Measurements from ENCODE around the gene TMEM273.

Gene TMEM273

DNA sequence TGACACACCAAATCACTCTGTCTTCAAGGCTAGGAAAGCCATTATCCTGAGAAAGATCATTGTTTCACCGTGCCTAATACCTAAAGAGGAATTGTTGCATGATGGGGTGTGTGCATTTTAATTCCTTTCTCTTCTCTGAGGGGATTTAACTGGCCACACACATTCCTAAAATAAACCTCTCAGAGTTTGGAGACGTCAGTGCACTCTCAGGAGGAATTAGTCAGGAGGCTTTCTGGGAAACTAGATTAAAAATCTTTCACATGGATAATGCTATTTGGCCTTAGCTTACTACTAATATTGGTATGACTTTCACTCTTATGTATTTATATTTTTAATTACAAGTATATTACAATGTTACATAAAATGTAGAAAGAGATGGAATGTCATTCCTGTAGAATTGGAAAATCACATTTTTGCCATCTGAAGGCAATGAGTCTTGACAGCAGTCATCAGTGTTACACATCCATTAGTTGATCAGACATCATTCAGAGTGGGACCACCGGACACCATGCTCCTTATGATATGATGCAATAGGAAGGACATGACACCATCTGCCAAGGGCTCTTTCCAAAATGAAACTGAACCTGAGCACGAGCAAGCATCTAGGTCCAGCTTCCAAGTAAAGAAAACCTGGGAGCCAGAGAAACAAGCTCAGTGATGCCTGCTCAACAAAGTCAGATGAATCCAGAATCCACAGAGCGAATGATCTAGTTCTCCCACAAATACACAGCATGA, 43.1 kb upstream of the TMEM273 start:
- TF ChIP-seq, protein P1, sequence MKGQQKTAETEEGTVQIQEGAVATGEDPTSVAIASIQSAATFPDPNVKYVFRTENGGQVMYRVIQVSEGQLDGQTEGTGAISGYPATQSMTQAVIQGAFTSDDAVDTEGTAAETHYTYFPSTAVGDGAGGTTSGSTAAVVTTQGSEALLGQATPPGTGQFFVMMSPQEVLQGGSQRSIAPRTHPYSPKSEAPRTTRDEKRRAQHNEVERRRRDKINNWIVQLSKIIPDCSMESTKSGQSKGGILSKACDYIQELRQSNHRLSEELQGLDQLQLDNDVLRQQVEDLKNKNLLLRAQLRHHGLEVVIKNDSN (IDR thresholded peaks at IDR 0.05): no peak
- TF ChIP-seq CEBPB (IDR thresholded peaks at IDR 0.05): no peak
- TF ChIP-seq YY1 (IDR thresholded peaks at IDR 0.05; ENCODE audit: low read depth): no peak
- TF ChIP-seq RAD21 (IDR thresholded peaks at IDR 0.05; ENCODE audit: low read depth): no peak
- TF ChIP-seq TCF12 (IDR thresholded peaks at IDR 0.05; ENCODE audit: low read depth): no peak
- TF ChIP-seq EGR1 (IDR thresholded peaks at IDR 0.05): no peak
- TF ChIP-seq TEAD4 (IDR thresholded peaks at IDR 0.05): no peak
- TF ChIP-seq CREB1 (IDR thresholded peaks at IDR 0.05; ENCODE audit: low read depth): no peak

DNA sequence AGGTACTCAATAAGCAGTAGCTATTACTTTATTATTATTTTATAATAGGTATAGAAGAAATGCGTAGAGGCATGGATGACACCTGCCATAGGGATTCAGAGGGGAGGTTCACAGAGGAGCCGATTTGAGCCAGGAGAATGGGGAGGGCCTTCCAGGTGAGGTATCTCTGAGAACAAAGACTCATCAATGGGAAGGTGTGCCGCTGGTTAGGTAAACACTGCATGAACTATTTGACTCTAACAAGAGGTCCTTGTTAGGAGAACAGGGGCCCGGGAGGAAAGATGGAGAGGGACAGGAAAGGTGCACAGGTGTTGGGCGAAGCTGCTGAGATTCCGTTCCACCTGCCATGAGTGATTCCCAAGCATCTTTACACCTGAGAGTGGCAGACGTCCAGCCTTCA, 41.8 kb upstream of the TMEM273 start:
- TF ChIP-seq, protein P2, sequence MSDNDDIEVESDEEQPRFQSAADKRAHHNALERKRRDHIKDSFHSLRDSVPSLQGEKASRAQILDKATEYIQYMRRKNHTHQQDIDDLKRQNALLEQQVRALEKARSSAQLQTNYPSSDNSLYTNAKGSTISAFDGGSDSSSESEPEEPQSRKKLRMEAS (IDR thresholded peaks at IDR 0.05): no peak
- TF ChIP-seq, protein P1 (IDR thresholded peaks at IDR 0.05): no peak
- TF ChIP-seq TEAD4 (IDR thresholded peaks at IDR 0.05) (no peak), TCF12 (IDR thresholded peaks at IDR 0.05; ENCODE audit: low read depth) (no peak), ZBTB7A (IDR thresholded peaks at IDR 0.05; ENCODE audit: low read depth) (no peak), YY1 (IDR thresholded peaks at IDR 0.05; ENCODE audit: low read depth) (no peak), NFIC (IDR thresholded peaks at IDR 0.05) (no peak), EP300 (IDR thresholded peaks at IDR 0.05; ENCODE audit: borderline replicate concordance) (no peak), RAD21 (IDR thresholded peaks at IDR 0.05; ENCODE audit: low read depth) (no peak)
- TF ChIP-seq, protein P3, sequence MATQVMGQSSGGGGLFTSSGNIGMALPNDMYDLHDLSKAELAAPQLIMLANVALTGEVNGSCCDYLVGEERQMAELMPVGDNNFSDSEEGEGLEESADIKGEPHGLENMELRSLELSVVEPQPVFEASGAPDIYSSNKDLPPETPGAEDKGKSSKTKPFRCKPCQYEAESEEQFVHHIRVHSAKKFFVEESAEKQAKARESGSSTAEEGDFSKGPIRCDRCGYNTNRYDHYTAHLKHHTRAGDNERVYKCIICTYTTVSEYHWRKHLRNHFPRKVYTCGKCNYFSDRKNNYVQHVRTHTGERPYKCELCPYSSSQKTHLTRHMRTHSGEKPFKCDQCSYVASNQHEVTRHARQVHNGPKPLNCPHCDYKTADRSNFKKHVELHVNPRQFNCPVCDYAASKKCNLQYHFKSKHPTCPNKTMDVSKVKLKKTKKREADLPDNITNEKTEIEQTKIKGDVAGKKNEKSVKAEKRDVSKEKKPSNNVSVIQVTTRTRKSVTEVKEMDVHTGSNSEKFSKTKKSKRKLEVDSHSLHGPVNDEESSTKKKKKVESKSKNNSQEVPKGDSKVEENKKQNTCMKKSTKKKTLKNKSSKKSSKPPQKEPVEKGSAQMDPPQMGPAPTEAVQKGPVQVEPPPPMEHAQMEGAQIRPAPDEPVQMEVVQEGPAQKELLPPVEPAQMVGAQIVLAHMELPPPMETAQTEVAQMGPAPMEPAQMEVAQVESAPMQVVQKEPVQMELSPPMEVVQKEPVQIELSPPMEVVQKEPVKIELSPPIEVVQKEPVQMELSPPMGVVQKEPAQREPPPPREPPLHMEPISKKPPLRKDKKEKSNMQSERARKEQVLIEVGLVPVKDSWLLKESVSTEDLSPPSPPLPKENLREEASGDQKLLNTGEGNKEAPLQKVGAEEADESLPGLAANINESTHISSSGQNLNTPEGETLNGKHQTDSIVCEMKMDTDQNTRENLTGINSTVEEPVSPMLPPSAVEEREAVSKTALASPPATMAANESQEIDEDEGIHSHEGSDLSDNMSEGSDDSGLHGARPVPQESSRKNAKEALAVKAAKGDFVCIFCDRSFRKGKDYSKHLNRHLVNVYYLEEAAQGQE (IDR thresholded peaks at IDR 0.05; ENCODE audit: low read depth): no peak

DNA sequence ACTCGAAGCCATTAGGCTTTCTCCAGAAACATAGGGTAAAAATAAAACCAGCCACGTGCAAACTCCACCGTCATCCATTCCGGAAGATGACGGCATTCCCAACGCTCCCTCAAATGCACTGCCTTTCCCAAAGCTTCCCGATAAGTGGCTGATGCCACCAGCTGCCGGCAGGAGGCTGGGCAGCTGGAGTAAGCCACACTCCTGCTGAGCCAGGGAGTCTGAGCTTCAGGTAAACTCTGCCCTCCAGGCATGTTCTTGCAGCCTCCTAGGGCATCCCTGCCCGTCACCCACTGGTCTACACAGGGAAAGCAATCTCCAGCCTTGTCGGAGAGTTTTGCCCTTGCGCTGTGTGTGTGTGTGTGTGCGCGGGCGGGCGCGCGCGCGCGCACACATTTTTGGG, 40.5 kb upstream of the TMEM273 start:
- TF ChIP-seq RAD21 (IDR thresholded peaks at IDR 0.05; ENCODE audit: low read depth): no peak
- TF ChIP-seq, protein P1 (IDR thresholded peaks at IDR 0.05): no peak
- no peak for TF ChIP-seq TCF12 (IDR thresholded peaks at IDR 0.05; ENCODE audit: low read depth)
- no peak for TF ChIP-seq YY1 (IDR thresholded peaks at IDR 0.05; ENCODE audit: low read depth)
- no peak for TF ChIP-seq NFIC (IDR thresholded peaks at IDR 0.05)
- TF ChIP-seq, protein P3 (IDR thresholded peaks at IDR 0.05; ENCODE audit: low read depth): no peak
- TF ChIP-seq EGR1 (IDR thresholded peaks at IDR 0.05): no peak
- TF ChIP-seq EP300 (IDR thresholded peaks at IDR 0.05; ENCODE audit: borderline replicate concordance): no peak
- no peak for TF ChIP-seq CEBPB (IDR thresholded peaks at IDR 0.05)
- no peak for TF ChIP-seq TAF1 (IDR thresholded peaks at IDR 0.05; ENCODE audit: low read depth)
- TF ChIP-seq FOXM1 (IDR thresholded peaks at IDR 0.05; ENCODE audit: borderline replicate concordance, low read depth): no peak

DNA sequence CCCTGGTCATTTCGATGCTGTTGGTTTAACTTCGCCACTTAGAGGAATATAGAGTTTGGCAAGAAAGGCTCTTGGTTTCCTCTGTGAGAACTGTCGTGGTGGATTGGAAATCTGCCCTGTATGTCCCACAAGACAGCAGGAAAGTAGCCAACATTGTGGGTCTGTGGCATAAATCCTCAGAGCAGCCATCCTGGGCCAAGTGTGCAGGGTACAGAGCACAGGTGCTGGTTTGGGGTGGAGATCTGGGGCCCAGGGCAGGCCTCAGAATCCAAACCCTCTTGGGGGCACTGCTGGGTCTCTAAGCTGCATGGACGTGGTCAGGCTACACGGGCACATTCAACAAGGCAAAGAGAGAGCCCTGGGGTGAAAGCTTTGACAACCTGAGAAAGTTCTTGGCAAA, 39.2 kb upstream of the TMEM273 start:
- TF ChIP-seq FOXM1 (IDR thresholded peaks at IDR 0.05; ENCODE audit: borderline replicate concordance, low read depth) (no peak), EP300 (IDR thresholded peaks at IDR 0.05; ENCODE audit: borderline replicate concordance) (no peak), CREB1 (IDR thresholded peaks at IDR 0.05; ENCODE audit: low read depth) (no peak), TEAD4 (IDR thresholded peaks at IDR 0.05) (no peak), YY1 (IDR thresholded peaks at IDR 0.05; ENCODE audit: low read depth) (no peak), TCF12 (IDR thresholded peaks at IDR 0.05; ENCODE audit: low read depth) (no peak), EGR1 (IDR thresholded peaks at IDR 0.05) (no peak), ZBTB7A (IDR thresholded peaks at IDR 0.05; ENCODE audit: low read depth) (no peak), RAD21 (IDR thresholded peaks at IDR 0.05; ENCODE audit: low read depth) (no peak), NFIC (IDR thresholded peaks at IDR 0.05) (no peak), CEBPB (IDR thresholded peaks at IDR 0.05) (no peak), TAF1 (IDR thresholded peaks at IDR 0.05; ENCODE audit: low read depth) (no peak)
- TF ChIP-seq, protein P1 (IDR thresholded peaks at IDR 0.05): no peak
- TF ChIP-seq, protein P2 (IDR thresholded peaks at IDR 0.05): no peak
- TF ChIP-seq, protein P3 (IDR thresholded peaks at IDR 0.05; ENCODE audit: low read depth): no peak
